Mucosa of descending colon (tissue), 3 donors: Measurements from ENCODE around the gene UBFD1. TPM values are rescaled to one million over a fixed set of nuclear protein-coding genes. Genes with fewer than 3 reads are reported as not detected.

Experiments used
- ATAC-seq: fragments of 200-7000 bp; cut with Tn5 transposase; one replicate; pipeline ENCODE4 v1.9.1; 2020; ENCODE audit warnings: mild to moderate bottlenecking, moderate library complexity
- DNase-seq, 3 donors: peaks; one replicate each; pipeline ENCODE4 v3.0.0-alpha.2; 2020
- H3K36me3 ChIP-seq: fragments of 200-600 bp; one replicate; pipeline ENCODE4 v1.8.0; 2021; ENCODE audit warnings: low read depth, mild to moderate bottlenecking
- H3K4me1 ChIP-seq: fragments of 200-600 bp; one replicate; pipeline ENCODE4 v1.8.0; 2021; ENCODE audit warnings: low read depth, mild to moderate bottlenecking
- H3K4me3 ChIP-seq: fragments of 200-600 bp; one replicate; pipeline ENCODE4 v1.8.0; 2021; ENCODE audit warnings: mild to moderate bottlenecking
- H3K9me3 ChIP-seq: fragments of 200-600 bp; one replicate; pipeline ENCODE4 v1.8.0; 2021; ENCODE audit warnings: mild to moderate bottlenecking
- intact Hi-C, 2 donors: fragments of 100-400 bp; cut with DNase I in 1 of 2; cut with micrococcal nuclease in 1 of 2; formaldehyde crosslinking; loops; one replicate each; pipeline versions ENCODE4 v1.11.0 to v1.11.1; 2022; cut with DNase I, micrococcal nuclease
- total RNA-seq, 3 donors: library from RNA; stranded (reverse); fragmentation: NEBNext Ultra II Directional in 2 of 3; extraction: Animal tissue kit (Norgen Biotek cat#: 25700) in 2 of 3; gene quantifications; one replicate each; pipeline versions ENCODE4 v1.2.1 to v1.2.4, GENCODE V29; 2021 to 2023
- TF ChIP-seq, protein P1 (sequence below): fragments of 200-600 bp; IDR thresholded peaks from one replicate; pipeline ENCODE4 v1.8.0; 2022; ENCODE audit warnings: antibody characterized with exemption, mild to moderate bottlenecking
- donor health status: DM: no; HTN: no; CAD: no; lungs with moderate emphysema.
- donor health status: DM: no; HTN: no; CAD: no.
- donor health status: DM: no; HTN: yes; CAD: no.

Gene UBFD1
- total RNA-seq, 3 donors from 2014 or later: 27.8 to 38.3 (median 28.5) TPM

DNA sequence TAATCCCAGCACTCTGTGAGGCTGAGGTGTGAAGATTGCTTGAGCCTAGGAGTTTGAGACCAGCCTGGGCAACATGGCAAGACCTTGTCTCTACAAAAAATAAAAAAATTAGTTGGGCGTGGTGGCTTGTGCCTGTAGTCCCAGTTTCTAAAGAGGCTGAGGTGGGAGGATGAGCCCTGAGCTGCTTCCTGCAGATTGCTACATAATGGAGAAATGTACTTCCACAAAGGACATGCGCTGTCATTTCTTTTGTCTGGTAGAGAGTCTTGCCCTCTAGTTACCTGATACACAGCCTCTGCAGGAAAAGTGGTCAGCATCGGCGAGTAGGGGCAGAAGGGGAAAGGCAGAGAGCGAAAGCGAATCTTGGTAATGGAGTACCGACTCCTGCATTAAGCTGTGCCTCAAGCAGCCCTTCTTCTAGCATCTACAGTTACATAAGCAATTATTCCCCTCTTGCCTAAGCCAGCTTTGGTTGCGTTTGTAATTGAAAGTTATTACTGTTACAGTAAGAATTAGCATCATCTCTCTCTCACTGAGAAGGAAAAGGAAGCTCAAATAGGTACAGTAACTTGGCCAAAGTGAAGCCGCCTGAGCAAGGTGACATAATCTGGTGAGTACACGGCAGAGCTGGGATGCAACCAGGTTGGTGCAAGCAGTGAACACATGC, 28.8 kb upstream of the UBFD1 start:
- intact Hi-C loops: no loop called here
- DNase-seq (no peak), ATAC-seq (no peak)
- H3K4me3 ChIP-seq: no peak overlapping the region
- TF ChIP-seq, protein P1, sequence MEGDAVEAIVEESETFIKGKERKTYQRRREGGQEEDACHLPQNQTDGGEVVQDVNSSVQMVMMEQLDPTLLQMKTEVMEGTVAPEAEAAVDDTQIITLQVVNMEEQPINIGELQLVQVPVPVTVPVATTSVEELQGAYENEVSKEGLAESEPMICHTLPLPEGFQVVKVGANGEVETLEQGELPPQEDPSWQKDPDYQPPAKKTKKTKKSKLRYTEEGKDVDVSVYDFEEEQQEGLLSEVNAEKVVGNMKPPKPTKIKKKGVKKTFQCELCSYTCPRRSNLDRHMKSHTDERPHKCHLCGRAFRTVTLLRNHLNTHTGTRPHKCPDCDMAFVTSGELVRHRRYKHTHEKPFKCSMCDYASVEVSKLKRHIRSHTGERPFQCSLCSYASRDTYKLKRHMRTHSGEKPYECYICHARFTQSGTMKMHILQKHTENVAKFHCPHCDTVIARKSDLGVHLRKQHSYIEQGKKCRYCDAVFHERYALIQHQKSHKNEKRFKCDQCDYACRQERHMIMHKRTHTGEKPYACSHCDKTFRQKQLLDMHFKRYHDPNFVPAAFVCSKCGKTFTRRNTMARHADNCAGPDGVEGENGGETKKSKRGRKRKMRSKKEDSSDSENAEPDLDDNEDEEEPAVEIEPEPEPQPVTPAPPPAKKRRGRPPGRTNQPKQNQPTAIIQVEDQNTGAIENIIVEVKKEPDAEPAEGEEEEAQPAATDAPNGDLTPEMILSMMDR: no peak
- H3K4me1 ChIP-seq: no peaks in the 10 kb centered on the region
- H3K9me3 ChIP-seq: no peaks in the 10 kb centered on the region
- H3K36me3 ChIP-seq: no peaks in the 10 kb centered on the region

DNA sequence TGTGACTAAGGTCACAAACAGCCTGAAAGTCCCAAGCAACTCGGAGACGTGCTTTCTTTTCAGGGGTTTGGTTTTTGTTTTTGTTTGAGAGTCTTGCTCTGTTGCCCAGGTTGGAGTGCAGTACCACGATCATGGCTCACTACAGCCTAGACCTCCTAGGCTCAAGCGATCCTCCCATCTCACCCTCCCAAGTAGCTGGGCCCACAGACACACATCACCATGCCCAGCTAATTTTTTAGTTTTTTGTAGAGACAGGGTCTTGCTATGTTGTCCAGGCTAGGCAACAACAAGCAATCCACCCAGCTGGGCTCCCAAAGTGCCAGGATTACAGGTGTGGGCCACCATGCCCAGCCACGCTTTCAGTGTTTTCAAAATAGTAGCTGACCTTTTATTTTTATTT, 27.5 kb upstream of the UBFD1 start:
- TF ChIP-seq, protein P1: no peak
- no peaks in the 10 kb centered on the region for H3K4me1 ChIP-seq
- intact Hi-C loops: no loop called here
- ATAC-seq (no peak), DNase-seq (no peak)
- H3K36me3 ChIP-seq: peaks cover 4% of the 10 kb centered on the region
- no peak overlapping the region for H3K4me3 ChIP-seq
- H3K9me3 ChIP-seq: no peaks in the 10 kb centered on the region

DNA sequence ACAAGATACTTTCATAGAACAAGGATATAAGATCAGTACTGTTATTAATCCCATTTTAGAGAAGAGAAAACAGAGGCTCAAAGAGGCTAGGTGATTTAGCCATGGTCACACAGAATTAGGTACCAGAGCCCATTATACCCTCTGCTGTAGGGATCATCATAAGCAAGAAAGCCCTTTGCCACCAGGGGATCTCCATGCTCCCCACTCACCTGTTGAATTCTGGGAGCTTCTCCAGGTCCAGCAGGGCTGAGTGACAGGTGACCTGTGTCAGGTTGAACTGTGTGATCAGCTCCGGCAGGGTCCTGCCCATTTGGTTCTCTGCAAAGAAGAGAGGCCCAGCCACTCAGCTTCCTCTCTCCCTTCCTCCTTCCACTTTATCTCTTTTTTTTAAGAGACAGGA, 25.1 kb upstream of the UBFD1 start:
- TF ChIP-seq, protein P1: no peak
- ATAC-seq (no peak), DNase-seq (no peak)
- no peak overlapping the region for H3K4me3 ChIP-seq
- intact Hi-C loops: no loop called here
- peaks cover 9% of the 10 kb centered on the region for H3K36me3 ChIP-seq
- H3K9me3 ChIP-seq: no peaks in the 10 kb centered on the region
- no peaks in the 10 kb centered on the region for H3K4me1 ChIP-seq

DNA sequence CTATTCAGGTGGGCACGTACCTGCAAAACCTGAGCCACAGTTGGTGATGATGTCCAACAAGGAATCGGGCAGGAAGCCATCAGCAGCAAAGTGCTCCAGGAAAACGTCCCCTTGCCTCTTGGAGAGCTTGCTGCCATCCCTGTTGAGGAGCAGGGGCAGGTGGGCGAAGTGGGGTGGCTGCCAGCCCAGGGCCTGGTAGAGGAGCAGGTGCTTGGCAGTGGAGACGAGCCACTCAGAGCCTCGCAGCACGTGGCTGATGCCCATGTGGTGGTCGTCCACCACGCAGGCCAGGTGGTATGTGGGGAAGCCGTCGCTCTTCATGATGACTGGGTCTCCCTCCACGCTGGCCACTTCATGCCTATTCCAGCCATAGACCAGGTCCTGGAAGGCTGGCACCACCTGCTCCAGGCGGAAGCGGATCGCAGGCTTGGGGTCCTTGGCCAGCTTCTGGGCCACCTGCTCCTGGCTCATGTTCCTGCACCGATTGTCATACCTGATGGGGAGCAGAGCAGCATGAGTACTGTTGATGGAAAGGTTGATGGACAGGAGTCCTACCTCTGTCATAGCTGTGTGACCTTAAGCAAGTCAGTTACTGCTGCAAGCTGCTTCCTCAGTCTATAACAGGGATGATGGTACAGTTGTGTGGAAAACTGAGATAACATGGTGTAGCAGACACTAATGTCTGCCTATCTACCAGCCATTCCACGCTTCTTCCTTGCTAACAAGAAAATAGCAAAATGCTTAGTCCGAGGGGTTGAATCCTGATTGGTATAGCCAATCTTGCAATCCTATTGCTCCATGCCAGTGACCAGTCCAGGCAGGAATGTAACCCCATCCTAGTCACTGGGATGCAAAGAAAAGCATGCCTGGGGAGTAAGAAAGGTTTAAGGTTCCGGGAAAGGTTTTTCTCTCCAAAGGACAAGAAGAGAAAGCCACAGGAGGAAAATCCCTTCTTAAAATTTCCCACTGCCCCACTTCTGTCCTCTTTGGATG, 22.4 kb upstream of the UBFD1 start:
- peaks cover 9% of the 10 kb centered on the region for H3K36me3 ChIP-seq

DNA sequence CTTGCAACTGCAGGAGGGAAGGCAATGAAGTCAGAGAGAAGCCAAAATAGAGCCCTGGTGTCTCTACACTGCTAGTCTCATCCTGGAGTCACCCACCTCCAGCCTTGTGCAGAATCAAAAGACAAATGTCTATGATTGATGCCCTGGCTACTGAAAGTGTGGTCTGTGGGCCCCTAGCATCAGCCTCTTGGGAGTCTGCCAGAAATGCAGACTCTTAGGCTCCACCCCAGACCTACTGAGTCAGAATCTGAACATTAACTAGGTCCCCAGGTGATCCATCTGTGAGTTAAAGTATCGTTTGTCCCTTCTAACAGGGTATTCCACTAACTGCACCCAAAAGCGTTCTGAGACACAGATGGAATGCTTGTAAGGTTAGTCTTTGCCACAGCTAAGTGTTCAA, 21.6 kb upstream of the UBFD1 start:
- H3K4me3 ChIP-seq: no peak overlapping the region
- ATAC-seq (no peak), DNase-seq (no peak)
- no peaks in the 10 kb centered on the region for H3K4me1 ChIP-seq
- intact Hi-C loops: no loop called here
- no peaks in the 10 kb centered on the region for H3K9me3 ChIP-seq
- peaks cover 9% of the 10 kb centered on the region for H3K36me3 ChIP-seq
- TF ChIP-seq, protein P1: no peak

More for the DNA sequence above, 22.4 kb upstream of the UBFD1 start:
- H3K9me3 ChIP-seq: no peaks in the 10 kb centered on the region
- no peak overlapping the region for H3K4me3 ChIP-seq
- intact Hi-C loops: no loop called here
- ATAC-seq (no peak), DNase-seq (no peak)
- no peaks in the 10 kb centered on the region for H3K4me1 ChIP-seq
- TF ChIP-seq, protein P1: no peak
